Activated naive CD8-positive, alpha-beta T cell treated with anti-CD3 and anti-CD28 coated beads for 36 hours (primary cell): ENCODE results near the gene PRICKLE4. TPM values are rescaled to one million over a fixed set of nuclear protein-coding genes. Genes with fewer than 3 reads are reported as not detected.
"Not testable (repeated sequence)": the region's sequence is repeated elsewhere in the genome, so short reads cannot be mapped to it uniquely, and the experiment has no call there.

ENCODE experiments used
- DNase-seq: peaks from one replicate; pipeline ENCODE4 v3.0.0; 2021
- H3K27ac Mint-ChIP-seq: one replicate; pipeline ENCODE4 v1.8.0; 2022; ENCODE audit warnings: mild to moderate bottlenecking, moderate library complexity, mixed read lengths
- H3K27me3 Mint-ChIP-seq: one replicate; pipeline ENCODE4 v1.8.0; 2022; ENCODE audit warnings: mild to moderate bottlenecking, mixed read lengths
- H3K36me3 Mint-ChIP-seq: one replicate; pipeline ENCODE4 v1.8.0; 2021; ENCODE audit warnings: mild to moderate bottlenecking, mixed read lengths
- H3K4me1 Mint-ChIP-seq: one replicate; pipeline ENCODE4 v1.8.0; 2021; ENCODE audit warnings: mixed read lengths
- H3K4me3 Mint-ChIP-seq: one replicate; pipeline ENCODE4 v1.8.0; 2022; ENCODE audit warnings: mild to moderate bottlenecking, moderate library complexity, mixed read lengths
- H3K9me3 Mint-ChIP-seq: one replicate; pipeline ENCODE4 v1.8.0; 2022; ENCODE audit warnings: mixed read lengths
- total RNA-seq, 2 experiments: library from RNA; stranded (reverse); gene quantifications; one replicate each; pipeline ENCODE4 v1.2.3, GENCODE V29; 2021

PRICKLE4 gene
- total RNA-seq, 2 experiments from 2014 or later, result not detected

DNA sequence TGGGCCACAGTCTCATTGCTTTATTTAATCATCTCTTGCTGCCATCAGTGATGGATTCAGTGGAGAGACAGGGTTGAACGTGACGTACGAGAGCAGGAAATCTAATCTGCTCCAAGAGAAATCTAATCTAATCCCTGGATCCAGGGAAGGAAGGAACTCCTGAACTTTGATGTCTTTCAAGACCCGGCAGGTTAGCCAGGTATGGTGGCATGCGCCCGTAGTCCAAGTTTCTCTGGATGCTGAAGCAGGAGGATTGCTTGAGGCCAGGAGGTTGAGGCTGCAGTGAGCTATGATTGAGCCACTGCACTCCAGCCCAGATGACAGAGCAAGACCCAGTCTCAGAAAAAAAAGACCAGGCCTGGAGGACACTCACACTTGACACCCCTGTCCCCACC is 21.9 kb upstream of the PRICKLE4 start:
- Mint-ChIP-seq H3K36me3 (no peaks in the 10 kb centered on the region), H3K27ac (no peak overlapping the region), H3K27me3 (peaks cover 3% of the 10 kb centered on the region), H3K9me3 (no peaks in the 10 kb centered on the region), H3K4me1 (no peaks in the 10 kb centered on the region), H3K4me3 (no peak overlapping the region)
- DNase-seq, result no peak

DNA sequence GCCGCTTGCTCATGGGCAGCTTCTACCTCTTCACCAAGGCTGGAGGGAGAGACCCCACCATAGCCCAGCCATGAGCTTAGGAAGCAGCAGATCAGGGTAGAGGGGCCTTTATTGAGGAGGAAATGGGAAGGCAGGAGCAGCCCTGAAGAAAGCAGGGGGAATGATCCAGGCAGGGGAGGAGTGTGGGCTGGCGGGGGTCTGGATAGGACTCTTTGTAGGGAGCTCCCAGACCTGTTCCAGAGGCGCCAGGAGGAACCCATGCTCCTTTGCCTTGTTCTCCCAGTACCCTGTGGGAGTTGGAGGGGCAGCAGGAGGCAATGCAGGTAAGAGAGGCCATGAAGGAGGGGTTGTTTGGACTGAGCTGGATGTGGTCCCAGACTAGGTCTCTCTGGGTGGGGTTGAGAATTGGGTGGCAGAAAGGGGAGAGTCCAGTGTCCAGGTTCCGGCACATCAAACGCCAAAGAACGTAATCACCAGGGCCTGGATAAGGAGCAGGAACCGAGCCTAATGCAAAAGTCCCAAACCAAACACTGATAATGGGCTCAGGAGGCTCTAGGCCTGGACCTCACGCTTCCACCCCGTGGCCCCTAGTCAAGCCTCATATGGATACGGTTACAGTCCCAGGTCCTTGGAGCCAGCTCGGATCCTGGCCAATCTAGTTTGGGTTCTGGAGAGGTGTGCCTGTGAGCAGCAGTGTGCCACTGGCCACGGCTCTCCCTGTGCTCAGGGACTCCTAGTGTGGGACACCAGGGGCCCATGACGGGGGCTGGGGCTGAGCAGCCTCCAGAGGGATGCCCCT is 21.3 kb upstream of the PRICKLE4 start:
- H3K27ac Mint-ChIP-seq, result no peak overlapping the region
- H3K9me3 Mint-ChIP-seq, result no peaks in the 10 kb centered on the region
- H3K4me1 Mint-ChIP-seq, result no peaks in the 10 kb centered on the region
- no peak for DNase-seq
- no peak overlapping the region for H3K4me3 Mint-ChIP-seq
- H3K36me3 Mint-ChIP-seq, result no peaks in the 10 kb centered on the region
- peaks cover 3% of the 10 kb centered on the region for H3K27me3 Mint-ChIP-seq

DNA sequence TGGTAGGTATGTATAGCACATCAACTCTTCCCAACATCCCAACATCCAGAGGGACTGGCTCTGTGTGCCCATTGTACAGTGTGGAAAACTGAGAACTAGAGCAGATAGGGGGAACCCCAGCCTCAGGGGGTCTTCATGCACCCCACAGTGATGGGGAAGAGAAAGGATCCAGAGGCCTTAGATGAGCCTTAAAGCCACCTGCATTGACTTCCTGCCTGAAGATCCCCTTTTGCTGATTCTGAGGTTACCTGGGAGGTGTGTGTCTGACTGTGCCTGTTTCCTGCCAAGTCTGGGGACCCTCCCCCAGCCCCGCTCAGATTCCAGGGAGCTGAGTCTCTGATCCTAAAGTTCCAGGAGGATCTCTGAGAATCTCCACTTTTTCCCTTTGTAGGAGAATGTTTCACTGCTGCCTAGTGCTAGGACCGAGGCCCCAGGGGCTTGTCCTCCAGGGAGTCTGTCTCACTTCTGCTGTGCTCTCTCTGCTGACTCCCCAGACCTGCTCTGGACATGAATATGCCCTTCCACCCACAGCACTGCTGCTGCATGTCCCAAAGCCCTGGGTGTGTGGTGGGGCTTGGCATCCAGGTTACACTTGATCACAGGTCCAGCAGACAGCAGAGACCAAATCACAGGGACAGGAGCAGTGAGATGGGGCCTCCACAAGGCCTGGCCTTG is 20.5 kb upstream of the PRICKLE4 start:
- no peaks in the 10 kb centered on the region for H3K9me3 Mint-ChIP-seq

DNA sequence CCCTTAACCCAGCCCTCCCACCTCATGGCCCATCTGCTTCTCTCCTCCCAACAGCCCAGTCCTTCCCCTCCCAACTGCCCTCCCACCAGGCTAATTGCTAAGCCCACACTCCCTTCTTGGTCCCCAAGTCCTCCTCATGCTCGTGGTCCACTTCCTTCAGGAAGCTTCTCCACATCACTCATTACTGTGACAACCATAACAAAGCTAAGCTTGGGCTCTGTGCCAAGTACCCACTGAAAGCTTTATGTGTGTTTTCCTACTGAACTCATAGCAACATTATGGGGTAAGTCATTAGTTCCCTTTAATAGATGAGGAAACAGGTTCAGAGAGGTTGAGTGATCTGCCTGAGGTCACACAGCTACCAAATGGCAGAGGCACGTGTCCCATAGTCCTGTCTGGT is 17.1 kb upstream of the PRICKLE4 start:
- Mint-ChIP-seq H3K4me3 (no peak overlapping the region), H3K27me3 (no peaks in the 10 kb centered on the region), H3K9me3 (no peaks in the 10 kb centered on the region), H3K27ac (no peak overlapping the region), H3K4me1 (peaks cover 4% of the 10 kb centered on the region), H3K36me3 (no peaks in the 10 kb centered on the region)
- DNase-seq, result no peak

More for the DNA sequence above, 20.5 kb upstream of the PRICKLE4 start:
- Mint-ChIP-seq H3K4me1 (no peaks in the 10 kb centered on the region), H3K27ac (no peak overlapping the region), H3K27me3 (peaks cover 3% of the 10 kb centered on the region), H3K36me3 (no peaks in the 10 kb centered on the region), H3K4me3 (no peak overlapping the region)
- no peak for DNase-seq

DNA sequence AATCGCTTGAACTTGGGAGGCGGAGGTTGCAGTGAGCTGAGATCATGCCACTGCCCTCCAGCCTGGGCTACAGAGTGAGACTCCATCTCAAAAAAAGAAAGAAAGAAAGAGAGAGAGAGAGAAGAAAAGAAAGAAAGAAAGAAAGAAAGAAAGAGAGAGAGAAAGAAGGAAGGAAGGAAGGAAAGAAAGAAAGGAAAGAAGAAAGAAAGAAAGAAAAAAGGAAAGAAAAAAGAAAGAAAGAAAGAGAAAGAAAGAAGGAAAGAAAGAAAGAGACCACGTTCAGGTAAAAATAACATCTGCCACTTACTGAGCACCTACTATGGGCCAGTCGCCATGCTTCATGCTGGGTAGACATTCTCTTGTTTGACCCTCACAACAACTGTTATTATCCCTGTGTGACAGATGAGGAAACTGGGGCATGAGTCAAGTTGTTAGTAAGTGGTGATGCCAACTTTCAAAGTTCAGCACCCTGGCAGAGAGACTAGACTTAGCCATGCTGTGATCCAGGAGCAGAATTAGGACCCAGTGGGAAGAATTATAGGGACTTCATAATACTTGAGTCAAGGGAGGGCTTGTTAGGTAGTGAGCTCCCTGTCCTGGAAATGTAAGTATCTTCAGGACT is 14.4 kb upstream of the PRICKLE4 start:
- H3K4me1 Mint-ChIP-seq, result peaks cover 11% of the 10 kb centered on the region
- not testable (repeated sequence) for DNase-seq, H3K36me3 Mint-ChIP-seq, H3K9me3 Mint-ChIP-seq, H3K27ac Mint-ChIP-seq, H3K27me3 Mint-ChIP-seq, H3K4me3 Mint-ChIP-seq

DNA sequence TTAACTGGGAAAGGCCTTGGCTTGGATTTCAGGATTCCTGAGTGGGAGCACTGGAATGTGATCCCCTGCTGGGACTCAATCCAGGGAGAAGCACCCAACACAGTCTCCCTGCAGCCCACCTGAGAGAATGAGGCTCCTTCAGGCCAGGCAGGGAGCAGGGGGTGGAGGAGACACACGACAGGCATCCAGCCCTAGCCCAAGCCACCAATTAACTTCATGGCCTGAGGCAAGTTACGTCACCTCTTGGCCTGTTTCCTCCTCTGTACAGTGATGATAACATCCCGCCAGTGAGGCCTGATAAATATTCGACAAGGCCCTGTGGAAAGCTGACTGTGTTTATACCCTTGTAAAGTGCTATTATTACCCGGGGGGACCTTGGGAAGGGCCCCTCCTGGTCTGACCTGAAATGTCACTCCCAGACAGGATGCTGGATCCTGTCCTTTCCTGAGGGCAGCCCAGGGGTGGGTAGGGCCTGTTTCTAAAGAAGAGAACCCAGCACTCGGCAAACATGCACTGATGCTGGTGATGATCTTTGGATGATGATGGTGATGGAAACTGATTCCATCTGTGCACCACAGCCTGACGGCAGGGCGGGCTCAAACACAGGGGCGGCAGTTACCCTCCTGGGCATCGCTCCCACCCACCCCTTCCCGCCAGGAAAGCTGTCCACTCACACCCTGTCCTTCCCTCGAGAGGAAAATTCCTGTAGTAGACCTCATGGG is 13.3 kb upstream of the PRICKLE4 start:
- no peak for DNase-seq
- Mint-ChIP-seq H3K4me3 (no peak overlapping the region), H3K36me3 (peaks cover under 1% of the 10 kb centered on the region), H3K4me1 (peaks cover 11% of the 10 kb centered on the region), H3K27ac (no peak overlapping the region), H3K9me3 (no peaks in the 10 kb centered on the region), H3K27me3 (no peaks in the 10 kb centered on the region)

DNA sequence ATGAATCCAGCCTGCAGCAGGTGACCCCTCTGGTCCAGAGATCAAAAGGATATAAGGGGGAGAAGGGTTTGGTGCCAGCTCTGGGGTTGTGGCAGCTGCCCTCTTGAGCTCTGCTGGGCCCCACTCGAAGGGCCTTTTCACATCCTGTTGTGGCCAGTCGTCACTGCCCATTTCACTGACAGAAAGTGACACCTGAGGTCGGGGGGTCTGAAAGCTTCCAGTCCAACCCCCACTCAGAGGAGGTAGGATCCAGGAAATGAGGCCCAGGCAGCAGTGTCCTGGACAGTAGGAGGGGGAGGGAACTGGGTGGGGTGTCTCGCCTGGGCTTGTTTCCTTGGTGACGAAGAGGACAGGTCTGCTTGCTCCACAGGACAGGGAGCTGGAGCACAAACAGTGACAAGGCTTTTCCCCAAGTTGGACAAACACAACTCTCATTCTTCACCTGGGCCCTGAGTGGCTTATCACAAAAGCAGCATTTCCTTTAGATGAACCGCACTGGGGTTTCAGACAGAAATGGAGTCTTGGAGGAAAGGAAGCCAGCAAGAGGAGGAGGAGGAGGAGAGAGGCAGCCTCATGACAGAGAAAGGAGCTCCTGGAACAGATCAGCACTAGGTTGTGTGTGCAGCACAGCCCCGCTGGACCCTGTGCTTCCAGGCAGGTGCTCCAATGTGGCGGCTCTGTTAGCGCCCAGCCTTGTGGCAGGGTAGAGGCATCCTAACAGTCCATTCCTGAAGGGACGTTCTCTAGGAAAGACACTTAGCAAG is 11.9 kb upstream of the PRICKLE4 start:
- H3K4me3 Mint-ChIP-seq, result no peak overlapping the region
- H3K9me3 Mint-ChIP-seq, result no peaks in the 10 kb centered on the region
- H3K27me3 Mint-ChIP-seq, result no peaks in the 10 kb centered on the region
- peaks cover 2% of the 10 kb centered on the region for H3K36me3 Mint-ChIP-seq
- peaks cover 11% of the 10 kb centered on the region for H3K4me1 Mint-ChIP-seq
- H3K27ac Mint-ChIP-seq, result no peak overlapping the region
- DNase-seq, result no peak

DNA sequence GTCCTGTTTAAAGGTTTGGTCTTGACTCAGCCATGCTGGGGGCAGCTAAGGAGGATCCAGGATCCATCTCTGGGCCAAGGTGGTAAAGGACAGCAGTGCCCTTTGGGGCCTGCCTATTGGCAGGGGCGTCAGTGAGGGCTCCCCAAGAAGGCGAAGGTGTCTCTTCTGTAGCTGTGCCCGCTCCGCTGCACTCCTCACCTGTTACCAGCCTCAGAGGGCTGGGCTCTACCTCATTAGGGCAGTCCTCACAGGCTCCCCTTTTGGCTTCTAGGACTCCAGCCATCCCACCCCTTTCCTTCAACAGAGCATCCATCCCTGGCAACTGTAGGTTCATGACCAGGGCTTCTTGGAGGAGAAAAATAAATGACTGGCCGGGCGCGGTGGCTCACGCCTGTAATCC is 11.2 kb upstream of the PRICKLE4 start:
- Mint-ChIP-seq H3K9me3 (no peaks in the 10 kb centered on the region), H3K27me3 (no peaks in the 10 kb centered on the region), H3K36me3 (peaks cover 2% of the 10 kb centered on the region), H3K4me1 (peaks cover 11% of the 10 kb centered on the region), H3K4me3 (no peak overlapping the region), H3K27ac (no peak overlapping the region)
- DNase-seq, result no peak

DNA sequence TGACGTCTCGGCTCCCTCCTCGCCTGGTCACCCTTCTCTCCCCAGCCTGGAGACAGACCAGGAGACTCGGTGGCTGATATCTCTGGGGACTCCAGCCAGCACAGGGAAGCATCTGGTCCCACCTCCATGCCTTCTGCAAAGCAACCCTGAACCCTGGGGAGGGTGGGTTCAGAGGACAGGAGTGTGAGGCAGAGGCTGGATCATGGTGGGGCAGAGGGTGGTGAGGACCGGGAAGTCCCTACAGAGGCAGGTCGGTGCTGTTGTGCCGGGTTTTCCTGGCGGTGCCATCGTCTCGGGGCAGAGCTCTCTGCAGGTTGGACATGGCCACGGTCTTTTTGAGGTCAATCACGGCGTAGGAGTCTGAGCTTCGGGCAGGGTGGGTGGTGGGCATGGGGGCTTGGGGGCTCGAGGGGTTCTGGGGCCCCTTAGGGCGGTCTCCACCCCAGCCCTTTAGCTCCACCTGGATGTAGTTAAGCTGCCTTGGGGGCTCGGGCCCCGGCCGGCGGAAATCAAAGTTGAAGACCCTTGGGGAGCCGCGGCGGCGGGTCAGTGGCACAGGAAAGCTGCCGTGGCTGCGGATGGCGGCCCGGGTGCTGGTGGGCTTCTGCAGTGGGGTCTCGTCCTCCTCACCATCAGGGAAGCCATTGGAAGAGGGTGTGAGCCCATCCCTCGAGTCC is 10.1 kb upstream of the PRICKLE4 start:
- no peak for DNase-seq

DNA sequence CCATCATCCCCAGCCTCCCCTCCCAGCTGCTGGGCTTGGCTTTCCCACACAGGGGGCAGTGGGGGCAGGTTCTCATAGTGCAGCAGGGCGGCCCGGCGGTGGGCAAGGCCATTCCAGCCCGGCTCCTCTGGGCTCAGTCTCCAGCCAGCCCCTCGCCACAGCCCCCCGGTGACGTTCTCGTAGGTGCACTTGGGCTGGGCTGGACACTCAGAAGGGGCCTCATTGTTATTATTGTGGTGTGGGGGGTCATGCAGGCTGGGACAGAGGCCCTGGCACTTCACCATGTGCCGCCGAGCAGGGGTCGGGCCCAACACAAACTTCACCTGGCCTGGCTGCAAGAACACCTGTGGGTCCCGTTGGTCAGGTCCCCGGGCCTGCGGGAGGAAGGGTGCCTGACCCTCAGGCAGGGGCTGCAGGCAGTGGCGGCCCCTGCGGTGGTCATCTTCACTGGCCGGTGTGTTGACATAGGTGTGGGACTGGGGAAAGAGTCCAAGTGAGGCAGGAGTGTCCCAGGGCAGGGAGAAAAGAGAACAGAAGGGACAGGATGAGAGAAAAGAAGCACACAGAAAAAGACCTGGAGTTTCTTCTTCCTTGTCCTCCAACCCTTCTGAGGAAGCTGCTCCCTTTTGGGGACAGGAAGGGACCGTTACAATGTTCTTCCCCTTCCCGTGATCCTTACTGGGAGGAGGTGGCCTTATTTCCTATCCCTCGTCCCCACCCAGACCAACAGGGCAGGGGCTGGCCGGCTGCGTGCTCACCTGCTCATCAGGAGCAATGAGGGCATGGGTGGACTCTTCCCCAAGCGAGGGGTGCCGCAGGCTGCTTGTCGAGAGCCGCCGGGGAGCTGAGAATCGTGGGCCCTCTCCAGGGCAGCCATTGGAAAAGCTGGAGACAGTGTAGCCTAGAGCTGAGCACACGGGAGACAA is 9.3 kb upstream of the PRICKLE4 start:
- H3K9me3 Mint-ChIP-seq, result no peaks in the 10 kb centered on the region
- no peak overlapping the region for H3K27ac Mint-ChIP-seq
- no peak for DNase-seq
- peaks cover 13% of the 10 kb centered on the region for H3K4me1 Mint-ChIP-seq
- no peaks in the 10 kb centered on the region for H3K27me3 Mint-ChIP-seq
- no peak overlapping the region for H3K4me3 Mint-ChIP-seq
- peaks cover 2% of the 10 kb centered on the region for H3K36me3 Mint-ChIP-seq

More for the DNA sequence above, 10.1 kb upstream of the PRICKLE4 start:
- Mint-ChIP-seq H3K4me1 (peaks cover 12% of the 10 kb centered on the region), H3K27me3 (no peaks in the 10 kb centered on the region), H3K9me3 (no peaks in the 10 kb centered on the region), H3K27ac (no peak overlapping the region), H3K36me3 (peaks cover 2% of the 10 kb centered on the region), H3K4me3 (no peak overlapping the region)

DNA sequence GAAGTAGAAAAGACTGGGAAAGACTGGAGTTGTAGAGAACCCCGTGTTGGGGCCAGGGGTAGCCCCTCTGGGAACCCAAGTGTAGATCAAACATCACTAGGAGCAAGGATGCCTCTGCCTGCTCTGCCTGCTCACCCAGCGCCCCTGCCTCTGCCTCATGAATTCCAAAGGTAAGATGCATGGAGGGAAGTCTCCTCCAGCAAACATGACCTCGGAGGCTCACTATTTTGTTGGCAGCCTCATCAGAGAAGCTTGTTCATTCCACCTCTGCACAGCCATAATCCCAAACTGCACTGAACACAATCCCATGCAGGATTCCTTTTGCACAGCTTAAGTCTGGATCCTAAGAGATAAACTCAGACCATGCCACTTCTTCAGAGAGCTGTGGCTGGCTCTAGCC is 5.7 kb upstream of the PRICKLE4 start:
- no peak overlapping the region for H3K4me3 Mint-ChIP-seq
- no peak overlapping the region for H3K27ac Mint-ChIP-seq
- no peak for DNase-seq
- peaks cover 8% of the 10 kb centered on the region for H3K4me1 Mint-ChIP-seq
- no peaks in the 10 kb centered on the region for H3K9me3 Mint-ChIP-seq
- H3K27me3 Mint-ChIP-seq, result no peaks in the 10 kb centered on the region
- peaks cover 2% of the 10 kb centered on the region for H3K36me3 Mint-ChIP-seq

DNA sequence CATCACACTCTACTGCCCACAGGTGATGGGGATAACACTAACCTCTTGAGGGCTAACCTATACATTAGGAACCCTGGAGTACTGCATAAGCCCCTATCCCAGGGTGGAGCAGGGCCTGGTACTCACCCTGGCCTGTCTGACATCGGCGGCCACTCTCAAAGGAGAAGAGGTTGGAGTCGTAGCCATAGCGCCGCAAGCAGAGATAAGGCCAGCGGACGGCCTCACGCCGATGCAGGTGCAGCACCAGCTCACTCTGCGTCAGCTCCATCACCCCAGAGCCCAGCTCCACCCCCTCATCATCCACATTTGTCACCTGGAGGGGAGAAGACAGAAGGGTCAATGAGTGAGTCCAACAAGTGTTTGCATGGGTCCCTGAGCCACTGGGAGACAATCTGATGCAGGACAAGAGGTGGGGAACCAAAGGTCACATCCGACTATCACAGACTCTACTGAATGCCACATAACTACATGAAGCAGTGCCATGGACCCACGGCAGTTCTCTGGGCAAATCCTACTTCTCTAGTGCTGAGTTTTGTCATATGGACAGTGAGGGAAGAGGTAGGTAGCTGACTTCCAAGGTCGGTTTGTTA is 5.2 kb upstream of the PRICKLE4 start:
- peaks cover 2% of the 10 kb centered on the region for H3K27me3 Mint-ChIP-seq
- H3K9me3 Mint-ChIP-seq, result no peaks in the 10 kb centered on the region
- DNase-seq, result no peak
- peaks cover 8% of the 10 kb centered on the region for H3K4me1 Mint-ChIP-seq
- no peak overlapping the region for H3K4me3 Mint-ChIP-seq
- no peak overlapping the region for H3K27ac Mint-ChIP-seq
- H3K36me3 Mint-ChIP-seq, result peaks cover 2% of the 10 kb centered on the region
